Measurements from ENCODE around the gene LDAF1. TPM values are rescaled to one million over a fixed set of nuclear protein-coding genes. Genes with fewer than 3 reads are reported as not detected.

The LDAF1 gene
- total RNA-seq, 1 donor from 2014 or later: 133 TPM

GRCh38 chr16:21222495-21223337 is 64.2 kb downstream of the LDAF1 start:
- Histone ChIP-seq H3K36me3 (no peaks in the 10 kb centered on the region), H3K27me3 (ENCODE audit: low read depth) (peaks cover 33% of the 10 kb centered on the region), H3K9me3 (replicated peaks) (no peaks in the 10 kb centered on the region), H3K4me1 (no peaks in the 10 kb centered on the region), H3K4me3 (no peak overlapping the region), H3K27ac (replicated peaks) (no peak overlapping the region)
- no peak for DNase-seq
- no peak for TF ChIP-seq CTCF (IDR thresholded peaks at IDR 0.05; ENCODE audit: borderline replicate concordance)
- intact Hi-C loops (cut with micrococcal nuclease): no loop called here

GRCh38 chr16:21223787-21224186 is 65.3 kb downstream of the LDAF1 start:
- Histone ChIP-seq H3K4me3 (no peak overlapping the region), H3K36me3 (no peaks in the 10 kb centered on the region), H3K4me1 (no peaks in the 10 kb centered on the region), H3K27ac (replicated peaks) (no peak overlapping the region), H3K27me3 (ENCODE audit: low read depth) (peaks cover 24% of the 10 kb centered on the region), H3K9me3 (replicated peaks) (no peaks in the 10 kb centered on the region)
- intact Hi-C loops (cut with micrococcal nuclease): no loop called here
- no peak for TF ChIP-seq CTCF (IDR thresholded peaks at IDR 0.05; ENCODE audit: borderline replicate concordance)
- DNase-seq: no peak

DNA sequence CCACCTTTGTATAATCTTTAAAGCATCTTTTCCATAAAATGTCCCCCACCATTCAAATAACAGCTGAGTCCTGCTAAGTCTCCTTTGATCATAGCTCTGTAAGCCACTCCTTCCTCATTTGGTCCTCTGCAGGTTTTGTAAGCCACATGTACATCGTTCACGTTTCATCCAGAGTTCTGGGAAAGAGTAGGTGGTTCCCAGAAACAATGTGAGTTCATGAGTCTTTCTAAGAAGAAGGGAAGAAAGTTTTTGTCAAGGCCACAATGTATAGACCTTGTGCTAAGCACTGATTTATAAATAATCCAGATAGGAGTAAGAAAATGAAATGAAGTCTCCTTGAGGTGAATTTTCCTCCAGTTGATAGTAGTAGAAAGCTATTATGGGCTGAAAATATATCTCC is 66.3 kb downstream of the LDAF1 start:
- TF ChIP-seq CTCF (IDR thresholded peaks at IDR 0.05; ENCODE audit: borderline replicate concordance): no peak

DNA sequence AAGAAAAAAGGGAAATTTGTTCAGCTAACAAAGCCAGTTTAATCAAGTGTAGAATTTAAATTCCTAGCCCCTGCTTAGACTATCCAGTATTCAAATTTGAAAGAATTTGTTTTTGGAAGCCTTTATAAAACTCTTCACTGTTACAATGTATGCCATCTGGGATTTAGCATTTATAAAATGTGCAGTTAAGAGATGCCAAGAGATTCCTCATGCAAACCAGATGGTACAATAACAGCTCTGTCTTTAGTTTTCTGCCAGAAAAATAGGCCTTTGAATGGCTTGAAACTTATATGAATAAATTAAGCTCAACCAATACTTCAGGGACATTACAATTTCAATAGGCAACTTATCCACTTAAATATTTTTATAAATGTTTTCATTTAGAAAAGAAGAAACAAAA is 68.3 kb downstream of the LDAF1 start:
- H3K27ac ChIP-seq (replicated peaks): no peak overlapping the region
- no peak for DNase-seq
- H3K4me1 ChIP-seq: no peaks in the 10 kb centered on the region
- peaks cover 17% of the 10 kb centered on the region for H3K27me3 ChIP-seq (ENCODE audit: low read depth)
- H3K9me3 ChIP-seq (replicated peaks): no peaks in the 10 kb centered on the region
- TF ChIP-seq CTCF (IDR thresholded peaks at IDR 0.05; ENCODE audit: borderline replicate concordance): no peak
- H3K36me3 ChIP-seq: no peaks in the 10 kb centered on the region
- intact Hi-C loops (cut with micrococcal nuclease): no loop called here
- H3K4me3 ChIP-seq: no peak overlapping the region

More for the DNA sequence above, 66.3 kb downstream of the LDAF1 start:
- Histone ChIP-seq H3K4me3 (no peak overlapping the region), H3K4me1 (no peaks in the 10 kb centered on the region), H3K36me3 (no peaks in the 10 kb centered on the region), H3K27me3 (ENCODE audit: low read depth) (peaks cover 17% of the 10 kb centered on the region), H3K9me3 (replicated peaks) (no peaks in the 10 kb centered on the region), H3K27ac (replicated peaks) (no peak overlapping the region)
- intact Hi-C loops (cut with micrococcal nuclease): no loop called here
- no peak for DNase-seq

GRCh38 chr16:21227866-21228265 is 69.4 kb downstream of the LDAF1 start:
- H3K9me3 ChIP-seq (replicated peaks): no peaks in the 10 kb centered on the region
- no peak overlapping the region for H3K4me3 ChIP-seq
- DNase-seq: no peak
- no peak for TF ChIP-seq CTCF (IDR thresholded peaks at IDR 0.05; ENCODE audit: borderline replicate concordance)
- peaks cover 17% of the 10 kb centered on the region for H3K27me3 ChIP-seq (ENCODE audit: low read depth)
- H3K4me1 ChIP-seq: no peaks in the 10 kb centered on the region
- no peak overlapping the region for H3K27ac ChIP-seq (replicated peaks)
- intact Hi-C loops (cut with micrococcal nuclease): no loop called here
- no peaks in the 10 kb centered on the region for H3K36me3 ChIP-seq
